ENCODE data around the gene FADS2.

DNA sequence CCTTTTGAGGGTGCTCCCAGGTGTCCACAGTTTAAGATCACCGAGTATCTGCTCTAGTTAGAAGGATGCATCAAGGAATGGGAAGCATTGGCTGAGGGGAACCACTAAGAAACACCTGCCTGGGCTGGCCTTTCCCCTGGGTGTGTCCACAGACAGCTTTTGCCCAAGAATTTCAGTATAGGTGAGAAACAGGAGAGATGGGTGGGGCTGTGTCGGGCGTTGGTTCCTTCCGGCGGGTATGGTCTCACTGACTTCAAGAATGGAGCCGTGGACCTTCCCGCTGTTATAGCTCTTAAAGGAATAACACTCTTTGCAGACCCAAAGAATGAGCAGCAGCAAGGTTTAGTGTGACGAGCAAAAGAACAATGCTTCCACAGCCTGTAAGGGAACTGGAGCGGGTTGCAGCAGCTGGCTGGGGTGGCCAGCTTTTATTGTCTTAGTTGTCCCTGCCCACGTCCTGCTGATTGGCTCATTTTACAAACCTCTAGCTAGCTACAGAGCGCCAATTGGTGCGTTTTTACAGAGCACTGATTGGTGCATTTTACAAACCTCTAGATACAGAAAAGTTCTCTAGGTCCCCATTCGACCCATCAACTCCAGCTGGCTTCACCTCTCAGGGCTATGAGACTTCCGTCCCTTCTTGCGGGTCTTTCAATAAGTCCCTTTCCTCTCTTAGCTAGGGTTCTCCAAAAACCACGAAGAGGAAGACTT is 13.7 kb upstream of the FADS2 start:
- TF ChIP-seq, protein P1, sequence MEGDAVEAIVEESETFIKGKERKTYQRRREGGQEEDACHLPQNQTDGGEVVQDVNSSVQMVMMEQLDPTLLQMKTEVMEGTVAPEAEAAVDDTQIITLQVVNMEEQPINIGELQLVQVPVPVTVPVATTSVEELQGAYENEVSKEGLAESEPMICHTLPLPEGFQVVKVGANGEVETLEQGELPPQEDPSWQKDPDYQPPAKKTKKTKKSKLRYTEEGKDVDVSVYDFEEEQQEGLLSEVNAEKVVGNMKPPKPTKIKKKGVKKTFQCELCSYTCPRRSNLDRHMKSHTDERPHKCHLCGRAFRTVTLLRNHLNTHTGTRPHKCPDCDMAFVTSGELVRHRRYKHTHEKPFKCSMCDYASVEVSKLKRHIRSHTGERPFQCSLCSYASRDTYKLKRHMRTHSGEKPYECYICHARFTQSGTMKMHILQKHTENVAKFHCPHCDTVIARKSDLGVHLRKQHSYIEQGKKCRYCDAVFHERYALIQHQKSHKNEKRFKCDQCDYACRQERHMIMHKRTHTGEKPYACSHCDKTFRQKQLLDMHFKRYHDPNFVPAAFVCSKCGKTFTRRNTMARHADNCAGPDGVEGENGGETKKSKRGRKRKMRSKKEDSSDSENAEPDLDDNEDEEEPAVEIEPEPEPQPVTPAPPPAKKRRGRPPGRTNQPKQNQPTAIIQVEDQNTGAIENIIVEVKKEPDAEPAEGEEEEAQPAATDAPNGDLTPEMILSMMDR (IDR thresholded peaks at IDR 0.05; ENCODE audit: poor library complexity, severe bottlenecking): no peak
- TF ChIP-seq TAF1 (IDR thresholded peaks at IDR 0.05; ENCODE audit: low read depth): no peak
